WTC11 (cell line): ENCODE results near the gene SNRPF. TPM values are rescaled to one million over a fixed set of nuclear protein-coding genes. Genes with fewer than 3 reads are reported as not detected.

Source experiments
- ATAC-seq: fragments of 200-7000 bp; cut with Tn5 transposase; 2 replicates; pipeline ENCODE4 v1.10.0; 2021; ENCODE audit warnings: mild to moderate bottlenecking, moderate library complexity
- CTCF ChIA-PET: fragments of 300-600 bp; sonication (Branson Sonifier 250); formaldehyde crosslinking; loops from one replicate; lab custom pipeline; 2021; ENCODE audit warnings: antibody characterized with exemption; lab: Charles Lee
- POLR2A ChIA-PET: fragments of 350-600 bp; sonication (Branson Sonifier 250); formaldehyde crosslinking; loops from one replicate; lab custom pipeline; 2021; ENCODE audit warnings: antibody characterized with exemption; lab: Charles Lee
- DNase-seq: peaks from one replicate; pipeline ENCODE4 v3.0.0; 2021; ENCODE audit warnings: low spot score
- H3K27ac Mint-ChIP-seq: 2 replicates; pipeline ENCODE4 v1.8.0; 2021; ENCODE audit warnings: mixed read lengths
- H3K27me3 Mint-ChIP-seq: 2 replicates; pipeline ENCODE4 v1.8.0; 2021; ENCODE audit warnings: low read depth, mild to moderate bottlenecking, moderate library complexity, mixed read lengths
- H3K36me3 Mint-ChIP-seq: 2 replicates; pipeline ENCODE4 v1.8.0; 2021; ENCODE audit warnings: mixed read lengths
- H3K4me1 Mint-ChIP-seq: 2 replicates; pipeline ENCODE4 v1.8.0; 2022; ENCODE audit warnings: mixed read lengths
- H3K4me3 Mint-ChIP-seq: 2 replicates; pipeline ENCODE4 v1.8.0; 2021; ENCODE audit warnings: mild to moderate bottlenecking, moderate library complexity, mixed read lengths
- H3K9me3 Mint-ChIP-seq: 2 replicates; pipeline ENCODE4 v1.8.0; 2021; ENCODE audit warnings: mixed read lengths
- AR ChIP-seq: fragments of 250-450 bp; sonication (Bioruptor Pico); IDR thresholded peaks from 2 replicates; pipeline ENCODE4 v1.9.0; 2021; ENCODE audit warnings: mild to moderate bottlenecking
- ATF1 ChIP-seq: sonication (generic); formaldehyde crosslinking; IDR thresholded peaks from 2 replicates; pipeline ENCODE4 v1.8.1; 2023; ENCODE audit warnings: mild to moderate bottlenecking, moderate library complexity, missing genetic modification reagents
- CBFB ChIP-seq: sonication (generic); formaldehyde crosslinking; IDR thresholded peaks from 2 replicates; pipeline ENCODE4 v1.8.1; 2022; ENCODE audit warnings: mild to moderate bottlenecking, low read depth, missing genetic modification reagents
- ELF4 ChIP-seq: sonication (generic); formaldehyde crosslinking; IDR thresholded peaks from 2 replicates; pipeline ENCODE4 v1.8.1; 2022; ENCODE audit warnings: low read depth, mild to moderate bottlenecking, moderate library complexity, missing genetic modification reagents
- ESRRA ChIP-seq: sonication (generic); formaldehyde crosslinking; IDR thresholded peaks from 2 replicates; pipeline ENCODE4 v1.8.1; 2022; ENCODE audit warnings: mild to moderate bottlenecking, missing genetic modification reagents, borderline replicate concordance
- FOXP4 ChIP-seq: sonication (generic); formaldehyde crosslinking; IDR thresholded peaks from 2 replicates; pipeline ENCODE4 v1.8.0; 2022; ENCODE audit warnings: mild to moderate bottlenecking, missing genetic modification reagents
- JAZF1 ChIP-seq: fragments of 250-450 bp; sonication (Bioruptor Pico); IDR thresholded peaks from 2 replicates; pipeline ENCODE4 v1.9.0; 2021; ENCODE audit warnings: moderate library complexity, mild to moderate bottlenecking, inconsistent platforms
- KAT7 ChIP-seq: sonication (generic); formaldehyde crosslinking; IDR thresholded peaks from 2 replicates; pipeline ENCODE4 v1.8.1; 2023; ENCODE audit warnings: missing genetic modification reagents, mild to moderate bottlenecking, borderline replicate concordance
- MXD4 ChIP-seq: fragments of 250-450 bp; sonication (Bioruptor Pico); IDR thresholded peaks from 2 replicates; pipeline ENCODE4 v1.8.0; 2021; ENCODE audit warnings: mild to moderate bottlenecking, moderate library complexity, borderline replicate concordance
- MYBL2 ChIP-seq: sonication (generic); formaldehyde crosslinking; IDR thresholded peaks from 2 replicates; pipeline ENCODE4 v1.8.1; 2023; ENCODE audit warnings: mild to moderate bottlenecking, moderate library complexity, missing genetic modification reagents
- NFE2L1 ChIP-seq: sonication (generic); formaldehyde crosslinking; IDR thresholded peaks from 2 replicates; pipeline ENCODE4 v1.8.1; 2023; ENCODE audit warnings: missing genetic modification reagents
- NR1H2 ChIP-seq: sonication (generic); formaldehyde crosslinking; IDR thresholded peaks from 2 replicates; pipeline ENCODE4 v1.9.0; 2021; ENCODE audit warnings: mild to moderate bottlenecking, moderate library complexity, missing genetic modification reagents
- SMAD4 ChIP-seq: sonication (generic); formaldehyde crosslinking; IDR thresholded peaks from 2 replicates; pipeline ENCODE4 v1.8.0; 2022; ENCODE audit warnings: mild to moderate bottlenecking, missing genetic modification reagents
- TEAD1 ChIP-seq: sonication (generic); formaldehyde crosslinking; IDR thresholded peaks from 2 replicates; pipeline ENCODE4 v1.8.0; 2022; ENCODE audit warnings: mild to moderate bottlenecking, missing genetic modification reagents
- USF1 ChIP-seq: sonication (generic); formaldehyde crosslinking; IDR thresholded peaks from 2 replicates; pipeline ENCODE4 v1.8.0; 2022; ENCODE audit warnings: mild to moderate bottlenecking, missing genetic modification reagents
- ZNF281 ChIP-seq: sonication (generic); formaldehyde crosslinking; IDR thresholded peaks from 2 replicates; pipeline ENCODE4 v1.8.0; 2023; ENCODE audit warnings: mild to moderate bottlenecking, missing genetic modification reagents
- ZNF416 ChIP-seq: fragments of 250-450 bp; sonication (Bioruptor Pico); IDR thresholded peaks from 2 replicates; pipeline ENCODE4 v1.9.0; 2021; ENCODE audit warnings: mild to moderate bottlenecking, inconsistent platforms
- total RNA-seq: library from RNA; stranded (reverse); gene quantifications from 3 replicates; pipeline ENCODE4 v1.2.3, GENCODE V29; 2021
- TF ChIP-seq, protein P1 (sequence below): sonication (generic); formaldehyde crosslinking; IDR thresholded peaks from 2 replicates; pipeline ENCODE4 v1.8.1; 2022; ENCODE audit warnings: low read depth, missing genetic modification reagents, borderline replicate concordance
- TF ChIP-seq, protein P2 (sequence below): sonication (generic); formaldehyde crosslinking; conservative IDR thresholded peaks from 2 replicates; pipeline ENCODE4 v1.8.1; 2022; ENCODE audit warnings: mild to moderate bottlenecking, missing genetic modification reagents
- TF ChIP-seq, protein P3 (sequence below): sonication (generic); formaldehyde crosslinking; IDR thresholded peaks from 2 replicates; pipeline ENCODE4 v1.8.1; 2022; ENCODE audit warnings: missing genetic modification reagents, borderline replicate concordance

Gene SNRPF
- total RNA-seq, 1 experiment from 2014 or later = 75.8 TPM

DNA sequence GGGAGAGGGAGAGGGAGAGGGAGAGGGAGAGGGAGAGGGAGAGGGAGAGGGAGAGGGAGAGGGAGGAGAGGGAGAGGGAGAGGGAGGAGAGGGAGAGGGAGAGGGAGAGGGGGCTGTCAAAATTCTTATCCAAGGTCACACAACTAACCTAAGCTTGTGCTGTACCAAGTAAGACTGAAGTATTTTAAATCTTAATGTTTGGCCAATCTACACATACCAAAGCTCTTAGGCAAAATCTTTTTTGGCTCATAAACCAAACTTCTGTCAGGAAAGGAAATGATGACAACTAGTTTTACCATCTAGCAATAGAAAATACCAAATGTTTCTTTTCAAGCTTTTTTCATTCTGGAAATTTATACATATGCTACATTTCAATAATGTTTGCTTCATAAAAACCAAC lies 49.8 kb downstream of the SNRPF start:
- TF ChIP-seq SMAD4 (CRISPR knock-in tag) (no peak), USF1 (CRISPR knock-in tag) (no peak), TEAD1 (CRISPR knock-in tag) (no peak), ESRRA (CRISPR knock-in tag) (no peak), FOXP4 (CRISPR knock-in tag) (no peak), CBFB (CRISPR knock-in tag) (no peak), AR (CRISPR knock-in tag) (no peak), JAZF1 (CRISPR knock-in tag) (no peak), ZNF281 (CRISPR knock-in tag) (no peak), ELF4 (CRISPR knock-in tag) (no peak)
- TF ChIP-seq, protein P1, sequence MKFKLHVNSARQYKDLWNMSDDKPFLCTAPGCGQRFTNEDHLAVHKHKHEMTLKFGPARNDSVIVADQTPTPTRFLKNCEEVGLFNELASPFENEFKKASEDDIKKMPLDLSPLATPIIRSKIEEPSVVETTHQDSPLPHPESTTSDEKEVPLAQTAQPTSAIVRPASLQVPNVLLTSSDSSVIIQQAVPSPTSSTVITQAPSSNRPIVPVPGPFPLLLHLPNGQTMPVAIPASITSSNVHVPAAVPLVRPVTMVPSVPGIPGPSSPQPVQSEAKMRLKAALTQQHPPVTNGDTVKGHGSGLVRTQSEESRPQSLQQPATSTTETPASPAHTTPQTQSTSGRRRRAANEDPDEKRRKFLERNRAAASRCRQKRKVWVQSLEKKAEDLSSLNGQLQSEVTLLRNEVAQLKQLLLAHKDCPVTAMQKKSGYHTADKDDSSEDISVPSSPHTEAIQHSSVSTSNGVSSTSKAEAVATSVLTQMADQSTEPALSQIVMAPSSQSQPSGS (CRISPR knock-in tag) = no peak
- DNase-seq (no peak), ATAC-seq (no peak)
- no peaks in the 10 kb centered on the region for H3K36me3 Mint-ChIP-seq
- peaks cover 20% of the 10 kb centered on the region for H3K9me3 Mint-ChIP-seq
- H3K27ac Mint-ChIP-seq = no peak overlapping the region
- no peaks in the 10 kb centered on the region for H3K4me1 Mint-ChIP-seq
- POLR2A ChIA-PET = no interaction called here
- CTCF ChIA-PET = no interaction called here
- no peaks in the 10 kb centered on the region for H3K27me3 Mint-ChIP-seq
- no peak overlapping the region for H3K4me3 Mint-ChIP-seq

DNA sequence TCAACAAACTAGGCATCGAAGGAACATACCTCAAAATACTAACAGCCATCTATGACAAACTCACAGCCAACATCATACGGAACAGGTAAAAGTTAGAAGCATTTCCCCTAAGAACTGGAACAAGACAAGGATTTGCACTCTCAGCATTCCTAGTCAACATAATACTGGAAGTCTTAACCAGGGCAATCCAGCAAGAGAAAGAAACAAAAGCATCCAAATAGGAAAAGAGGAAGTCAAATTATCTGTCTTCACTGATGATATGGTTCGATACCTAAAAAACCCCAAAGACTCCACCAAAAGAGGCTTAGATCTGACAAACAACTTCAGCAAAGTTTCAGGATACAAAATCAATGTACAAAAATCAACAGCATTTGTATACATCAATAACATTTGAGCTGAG lies 51.1 kb downstream of the SNRPF start:
- no peak overlapping the region for H3K27ac Mint-ChIP-seq
- H3K4me1 Mint-ChIP-seq = no peaks in the 10 kb centered on the region
- no peak overlapping the region for H3K4me3 Mint-ChIP-seq
- H3K36me3 Mint-ChIP-seq = no peaks in the 10 kb centered on the region
- no peaks in the 10 kb centered on the region for H3K27me3 Mint-ChIP-seq
- ChIA-PET CTCF (no interaction called here), POLR2A (interaction anchor here (0.6 kb wide), 1 partner anchor 218 kb away, joined by 3 read pairs; no protein-coding TSS in a partner anchor)
- peaks cover 10% of the 10 kb centered on the region for H3K9me3 Mint-ChIP-seq
- ATAC-seq = no peak
- no peak for DNase-seq
- TF ChIP-seq ATF1 (CRISPR knock-in tag) = no peak
- TF ChIP-seq, protein P2, sequence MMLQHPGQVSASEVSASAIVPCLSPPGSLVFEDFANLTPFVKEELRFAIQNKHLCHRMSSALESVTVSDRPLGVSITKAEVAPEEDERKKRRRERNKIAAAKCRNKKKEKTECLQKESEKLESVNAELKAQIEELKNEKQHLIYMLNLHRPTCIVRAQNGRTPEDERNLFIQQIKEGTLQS (CRISPR knock-in tag) = no peak
- no peak for TF ChIP-seq NFE2L1 (CRISPR knock-in tag)
- no peak for TF ChIP-seq NR1H2 (CRISPR knock-in tag)
- TF ChIP-seq ZNF281 (CRISPR knock-in tag) = no peak
- TF ChIP-seq ZNF416 = no peak
- no peak for TF ChIP-seq KAT7 (CRISPR knock-in tag)
- no peak for TF ChIP-seq MXD4 (CRISPR knock-in tag)
- TF ChIP-seq, protein P3, sequence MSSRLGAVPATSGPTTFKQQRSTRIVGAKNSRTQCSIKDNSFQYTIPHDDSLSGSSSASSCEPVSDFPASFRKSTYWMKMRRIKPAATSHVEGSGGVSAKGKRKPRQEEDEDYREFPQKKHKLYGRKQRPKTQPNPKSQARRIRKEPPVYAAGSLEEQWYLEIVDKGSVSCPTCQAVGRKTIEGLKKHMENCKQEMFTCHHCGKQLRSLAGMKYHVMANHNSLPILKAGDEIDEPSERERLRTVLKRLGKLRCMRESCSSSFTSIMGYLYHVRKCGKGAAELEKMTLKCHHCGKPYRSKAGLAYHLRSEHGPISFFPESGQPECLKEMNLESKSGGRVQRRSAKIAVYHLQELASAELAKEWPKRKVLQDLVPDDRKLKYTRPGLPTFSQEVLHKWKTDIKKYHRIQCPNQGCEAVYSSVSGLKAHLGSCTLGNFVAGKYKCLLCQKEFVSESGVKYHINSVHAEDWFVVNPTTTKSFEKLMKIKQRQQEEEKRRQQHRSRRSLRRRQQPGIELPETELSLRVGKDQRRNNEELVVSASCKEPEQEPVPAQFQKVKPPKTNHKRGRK = no peak
- TF ChIP-seq MYBL2 (CRISPR knock-in tag) = no peak
- TF ChIP-seq TEAD1 (CRISPR knock-in tag) = no peak
